Naive thymus-derived CD4-positive, alpha-beta T cell (primary cell): ENCODE data around the gene CAMK1D. TPM values are rescaled to one million over a fixed set of nuclear protein-coding genes. Genes with fewer than 3 reads are reported as not detected.

ENCODE experiments used
- ATAC-seq: fragments of 150-1000 bp; cut with Tn5 transposase; 2 replicates; pipeline ENCODE4 v1.10.0; 2021; ENCODE audit warnings: mild to moderate bottlenecking, moderate library complexity
- CTCF ChIA-PET: fragments of 350-600 bp; sonication (Branson Sonifier 250); formaldehyde crosslinking; loops from one replicate; lab custom pipeline; 2021; ENCODE audit warnings: antibody characterized with exemption; lab: Charles Lee
- POLR2A ChIA-PET: fragments of 350-600 bp; sonication (Branson Sonifier 250); formaldehyde crosslinking; loops from one replicate; lab custom pipeline; 2021; ENCODE audit warnings: antibody characterized with exemption, inconsistent platforms; lab: Charles Lee
- DNase-seq, 9 donors: peaks; one replicate each; pipeline versions ENCODE4 v3.0.0 to v3.0.0-alpha.2; 2020 to 2022; ENCODE audit warnings: mixed read lengths in 1 of 9
- H3K27ac ChIP-seq: one replicate; pipeline ENCODE4 v1.7.0; 2013; ENCODE audit warnings: mild to moderate bottlenecking, low read depth, low read length, moderate library complexity
- H3K27me3 ChIP-seq, 2 donors: one replicate each; pipeline ENCODE4 v1.7.0; 2013; ENCODE audit warnings: low read length in 2 of 2, mild to moderate bottlenecking in 2 of 2, moderate library complexity in 2 of 2; ENCODE audit not compliant: control insufficient read depth in 2 of 2, insufficient read depth in 2 of 2
- H3K36me3 ChIP-seq, 3 experiments: 1 replicate in 2 of 3; 2 replicates in 1 of 3; pipeline ENCODE4 v1.7.0; 2013; ENCODE audit warnings: low read length in 3 of 3, mild to moderate bottlenecking in 3 of 3, moderate library complexity in 1 of 3; ENCODE audit not compliant: insufficient read depth in 3 of 3, control insufficient read depth in 2 of 3
- H3K4me1 ChIP-seq, 2 donors: one replicate each; pipeline ENCODE4 v1.7.0; 2013; ENCODE audit warnings: low read length in 2 of 2, mild to moderate bottlenecking in 2 of 2, moderate library complexity in 1 of 2; ENCODE audit not compliant: control insufficient read depth in 2 of 2, insufficient read depth in 2 of 2
- H3K4me3 ChIP-seq: 2 replicates; pipeline ENCODE4 v1.7.0; 2013; ENCODE audit warnings: mild to moderate bottlenecking, low read length
- H3K9me3 ChIP-seq, 3 experiments: 1 replicate in 2 of 3; 2 replicates in 1 of 3; pipeline ENCODE4 v1.7.0; 2013; ENCODE audit warnings: low read length in 3 of 3; ENCODE audit not compliant: control insufficient read depth in 2 of 3
- H3K27ac Mint-ChIP-seq, 9 donors: one replicate each; pipeline ENCODE4 v1.8.0; 2020 to 2022; ENCODE audit warnings: mixed read lengths in 9 of 9, mild to moderate bottlenecking in 8 of 9, moderate library complexity in 5 of 9, inconsistent platforms in 2 of 9
- H3K27me3 Mint-ChIP-seq, 5 donors: one replicate each; pipeline ENCODE4 v1.8.0; 2021 to 2022; ENCODE audit warnings: mixed read lengths in 5 of 5, mild to moderate bottlenecking in 1 of 5
- H3K36me3 Mint-ChIP-seq, 5 donors: one replicate each; pipeline ENCODE4 v1.8.0; 2020 to 2022; ENCODE audit warnings: mixed read lengths in 5 of 5, mild to moderate bottlenecking in 3 of 5, inconsistent platforms in 1 of 5
- H3K4me1 Mint-ChIP-seq, 7 donors: one replicate each; pipeline ENCODE4 v1.8.0; 2020 to 2022; ENCODE audit warnings: mixed read lengths in 7 of 7, mild to moderate bottlenecking in 3 of 7, inconsistent platforms in 1 of 7
- H3K4me3 Mint-ChIP-seq, 10 donors: one replicate each; pipeline ENCODE4 v1.8.0; 2020 to 2022; ENCODE audit warnings: mild to moderate bottlenecking in 10 of 10, mixed read lengths in 10 of 10, moderate library complexity in 6 of 10, inconsistent platforms in 2 of 10
- H3K9me3 Mint-ChIP-seq, 11 donors: one replicate each; pipeline ENCODE4 v1.8.0; 2020 to 2022; ENCODE audit warnings: mixed read lengths in 11 of 11, mild to moderate bottlenecking in 4 of 11, inconsistent platforms in 1 of 11, moderate library complexity in 1 of 11
- intact Hi-C, 2 donors: fragments of 100-400 bp; cut with micrococcal nuclease; formaldehyde crosslinking; loops; one replicate each; pipeline ENCODE4 v1.15.1; 2023
- polyA plus RNA-seq, 2 donors: library from polyadenylated mRNA; unstranded; fragments of 300-500 nt; fragmentation: Illumina TruSeq; gene quantifications; one replicate each; pipeline ENCODE4 v1.2.3, GENCODE V29; 2021
- total RNA-seq, 6 experiments: library from RNA in 5 of 6; stranded (reverse) in 5 of 6; gene quantifications; 1 replicate in 5 of 6; 2 replicates in 1 of 6; pipeline ENCODE4 v1.2.3 and lab custom pipeline; 2021 to 2026

Gene CAMK1D
- total and polyA plus RNA-seq, 7 experiments from 2014 or later: 12.5 to 43.2 (median 18.6) TPM

GRCh38 chr10:12822126-12822892 is 473.0 kb downstream of the CAMK1D start:
- no peaks in the 10 kb centered on the region for H3K9me3 ChIP-seq
- peaks cover 0 to 1% (median 0%) of the 10 kb centered on the region in 11 donors for H3K9me3 Mint-ChIP-seq
- ChIA-PET CTCF (no interaction called here), POLR2A (no interaction called here)
- no peaks in the 10 kb centered on the region for H3K27me3 ChIP-seq
- no peak overlapping the region for H3K4me3 Mint-ChIP-seq
- peaks cover 0 to 2% (median 0%) of the 10 kb centered on the region in 7 donors for H3K4me1 Mint-ChIP-seq
- H3K36me3 ChIP-seq: peaks cover 0 to 53% (median 0%) of the 10 kb centered on the region in 3 experiments
- no peaks in the 10 kb centered on the region for H3K27me3 Mint-ChIP-seq
- H3K27ac ChIP-seq: no peak overlapping the region
- intact Hi-C loops: no loop called here
- ATAC-seq: no peak
- H3K36me3 Mint-ChIP-seq: peaks cover 0 to 72% (median 41%) of the 10 kb centered on the region in 5 donors
- H3K27ac Mint-ChIP-seq: peak overlapping the region in 3 of 9 donors; percentile 1 to 45 (median 38)
- no peak overlapping the region for H3K4me3 ChIP-seq
- H3K4me1 ChIP-seq: no peaks in the 10 kb centered on the region
- no peak for DNase-seq

- Mint-ChIP-seq H3K27ac (peak overlapping the region in 2 of 9 donors; percentile 38 to 45), H3K4me3 (no peak overlapping the region), H3K4me1 (peaks cover 0 to 2% (median 0%) of the 10 kb centered on the region in 7 donors), H3K27me3 (no peaks in the 10 kb centered on the region), H3K36me3 (peaks cover 0 to 75% (median 41%) of the 10 kb centered on the region in 5 donors), H3K9me3 (peaks cover 0 to 1% (median 0%) of the 10 kb centered on the region in 11 donors)
- H3K36me3 ChIP-seq: peaks cover 0 to 55% (median 2%) of the 10 kb centered on the region in 3 experiments
- POLR2A ChIA-PET: no interaction called here
- no peak overlapping the region for H3K27ac ChIP-seq
- DNase-seq: no peak
- H3K4me3 ChIP-seq: no peak overlapping the region
- ATAC-seq: no peak
- intact Hi-C loops: no loop called here
- no peaks in the 10 kb centered on the region for H3K9me3 ChIP-seq
- no peaks in the 10 kb centered on the region for H3K4me1 ChIP-seq
- CTCF ChIA-PET: no interaction called here
- H3K27me3 ChIP-seq: no peaks in the 10 kb centered on the region
Observed at GRCh38 chr10:12822893-12823170, 473.5 kb downstream of the CAMK1D start.

DNA sequence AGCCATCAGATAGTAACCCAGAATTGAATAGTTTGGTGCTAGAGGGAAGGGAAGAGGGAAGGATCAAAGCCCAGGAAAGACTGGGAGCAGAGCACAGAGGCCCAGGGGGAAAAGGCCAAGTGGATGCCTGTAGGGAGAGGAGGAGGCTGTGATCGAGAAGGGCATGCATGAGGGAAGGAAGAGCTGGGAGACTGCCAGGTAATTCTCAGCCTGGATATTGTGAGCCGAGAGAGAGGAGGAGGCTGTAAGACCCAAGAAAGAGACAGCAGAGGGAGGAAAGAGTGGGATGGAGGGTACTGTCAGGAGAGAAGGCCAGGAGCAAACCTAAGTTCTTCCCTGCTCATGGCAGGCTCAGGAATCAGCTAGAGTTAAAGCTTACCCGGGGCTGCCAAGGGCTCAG is 474.0 kb downstream of the CAMK1D start:
- Mint-ChIP-seq H3K36me3 (peaks cover 0 to 74% (median 45%) of the 10 kb centered on the region in 5 donors), H3K27ac (peak overlapping the region in 2 of 9 donors; percentile 22 to 63), H3K9me3 (peaks cover 0 to 1% (median 0%) of the 10 kb centered on the region in 11 donors), H3K27me3 (no peaks in the 10 kb centered on the region), H3K4me3 (no peak overlapping the region), H3K4me1 (peaks cover 0 to 2% (median 0%) of the 10 kb centered on the region in 7 donors)
- CTCF ChIA-PET: no interaction called here
- intact Hi-C loops: no loop called here
- Histone ChIP-seq H3K27me3 (no peaks in the 10 kb centered on the region), H3K9me3 (no peaks in the 10 kb centered on the region), H3K27ac (no peak overlapping the region), H3K4me1 (no peaks in the 10 kb centered on the region), H3K36me3 (peaks cover 0 to 52% (median 3%) of the 10 kb centered on the region in 3 experiments), H3K4me3 (no peak overlapping the region)
- POLR2A ChIA-PET: no interaction called here
- DNase-seq (no peak), ATAC-seq (no peak)

- no peaks in the 10 kb centered on the region for H3K27me3 ChIP-seq
- Mint-ChIP-seq H3K36me3 (peaks cover 0 to 70% (median 38%) of the 10 kb centered on the region in 5 donors), H3K27me3 (no peaks in the 10 kb centered on the region), H3K9me3 (no peaks in the 10 kb centered on the region), H3K4me3 (no peak overlapping the region), H3K27ac (no peak overlapping the region), H3K4me1 (peaks cover 0 to 2% (median 0%) of the 10 kb centered on the region in 7 donors)
- CTCF ChIA-PET: no interaction called here
- POLR2A ChIA-PET: interaction anchor here (0.8 kb wide), 1 partner anchor 562 kb away, joined by 3 read pairs; no protein-coding TSS in a partner anchor
- DNase-seq: no peak
- H3K36me3 ChIP-seq: peaks cover 0 to 54% (median 3%) of the 10 kb centered on the region in 3 experiments
- no peak for ATAC-seq
- intact Hi-C loops: no loop called here
- H3K4me1 ChIP-seq: no peaks in the 10 kb centered on the region
- no peak overlapping the region for H3K4me3 ChIP-seq
- no peak overlapping the region for H3K27ac ChIP-seq
- H3K9me3 ChIP-seq: no peaks in the 10 kb centered on the region
Observed at GRCh38 chr10:12825260-12825849, 476.0 kb downstream of the CAMK1D start.

- Mint-ChIP-seq H3K4me1 (peaks cover 0 to 2% (median 0%) of the 10 kb centered on the region in 7 donors), H3K36me3 (peaks cover 0 to 70% (median 41%) of the 10 kb centered on the region in 5 donors), H3K27me3 (no peaks in the 10 kb centered on the region), H3K4me3 (no peak overlapping the region), H3K27ac (peak overlapping the region in 4 of 9 donors; percentile 1 to 26 (median 13)), H3K9me3 (peaks cover 0 to 1% (median 0%) of the 10 kb centered on the region in 11 donors)
- H3K9me3 ChIP-seq: no peaks in the 10 kb centered on the region
- peaks cover 0 to 50% (median 3%) of the 10 kb centered on the region in 3 experiments for H3K36me3 ChIP-seq
- no peak overlapping the region for H3K27ac ChIP-seq
- ChIA-PET CTCF (no interaction called here), POLR2A (no interaction called here)
- H3K27me3 ChIP-seq: no peaks in the 10 kb centered on the region
- ATAC-seq: no peak
- no peak for DNase-seq
- H3K4me3 ChIP-seq: no peak overlapping the region
- no peaks in the 10 kb centered on the region for H3K4me1 ChIP-seq
- intact Hi-C loops: no loop called here
Observed at GRCh38 chr10:12826800-12827372, 477.5 kb downstream of the CAMK1D start.

DNA sequence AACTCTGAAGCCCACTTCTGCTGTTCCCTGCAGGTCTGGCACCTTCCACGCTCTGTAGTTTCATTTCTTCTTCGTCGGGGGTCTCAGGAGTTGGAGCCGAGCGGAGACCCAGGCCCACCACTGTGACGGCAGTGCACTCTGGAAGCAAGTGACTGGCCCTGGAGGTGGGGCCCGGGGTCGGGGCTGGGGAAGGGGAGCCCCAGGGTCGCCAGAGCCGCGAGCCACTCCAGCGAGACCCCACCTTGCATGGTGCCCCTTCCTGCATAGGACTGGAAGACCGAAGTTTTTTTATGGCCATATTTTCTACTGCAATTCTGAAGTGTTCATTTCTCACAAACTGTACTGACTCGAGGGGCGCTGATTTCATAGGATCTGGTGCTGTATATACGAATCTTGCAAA is 479.4 kb downstream of the CAMK1D start:
- Histone ChIP-seq H3K36me3 (peaks cover 0 to 46% (median 3%) of the 10 kb centered on the region in 3 experiments), H3K4me1 (no peaks in the 10 kb centered on the region), H3K27me3 (no peaks in the 10 kb centered on the region), H3K4me3 (no peak overlapping the region), H3K27ac (no peak overlapping the region), H3K9me3 (no peaks in the 10 kb centered on the region)
- Mint-ChIP-seq H3K27ac (no peak overlapping the region), H3K9me3 (peaks cover 0 to 1% (median 0%) of the 10 kb centered on the region in 11 donors), H3K36me3 (peaks cover 0 to 66% (median 40%) of the 10 kb centered on the region in 5 donors), H3K27me3 (no peaks in the 10 kb centered on the region), H3K4me1 (no peaks in the 10 kb centered on the region), H3K4me3 (no peak overlapping the region)
- DNase-seq (no peak), ATAC-seq (no peak)
- POLR2A ChIA-PET: no interaction called here
- CTCF ChIA-PET: no interaction called here
- intact Hi-C loops: no loop called here
